Mesenteric fat pad (tissue), 1 donor: ENCODE results near the gene GLCCI1. TPM values are rescaled to one million over a fixed set of nuclear protein-coding genes. Genes with fewer than 3 reads are reported as not detected.

Experiments used
- DNase-seq: peaks from one replicate; pipeline ENCODE4 v3.0.0-alpha.2; 2020; ENCODE audit warnings: low spot score
- total RNA-seq: library from RNA; stranded (reverse); fragmentation: NEBNext Ultra II Directional; extraction: Animal tissue kit (Norgen Biotek cat#: 25700); gene quantifications from one replicate; pipeline ENCODE4 v1.2.1, GENCODE V29; 2021
- donor health status: DM: yes; HTN: yes; CAD: no.

GLCCI1 gene
- total RNA-seq, 1 donor from 2014 or later = 16.0 TPM

GRCh38 chr7:7962851-7963250 lies 5.7 kb upstream of the GLCCI1 start:
- DNase-seq = no peak

- DNase-seq = no peak
These were observed 4.3 kb upstream of the GLCCI1 start for GRCh38 chr7:7964250-7964649.

- no peak for DNase-seq
These were observed 3.9 kb upstream of the GLCCI1 start for GRCh38 chr7:7964691-7965090.

DNA sequence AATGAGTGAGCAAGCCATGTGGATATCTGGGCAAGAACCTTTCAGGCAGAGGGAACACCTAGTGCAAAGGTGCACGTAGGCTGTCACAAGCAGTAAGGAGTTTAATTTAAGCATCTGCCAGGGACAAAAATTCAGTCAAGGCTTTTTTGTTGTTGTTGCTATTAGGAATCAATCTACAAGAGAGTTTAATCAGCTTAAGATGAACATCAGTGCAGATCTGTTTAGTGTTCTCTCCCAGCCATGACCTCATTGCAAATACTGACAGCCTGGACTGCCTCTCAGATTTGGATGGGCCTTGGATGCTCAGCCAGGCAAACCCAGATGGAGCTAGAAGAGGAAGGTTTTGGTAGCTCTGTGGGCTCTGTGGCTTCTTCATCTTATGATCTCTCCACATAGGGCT lies 3.3 kb upstream of the GLCCI1 start:
- DNase-seq = no peak

GRCh38 chr7:7966141-7966734 lies 2.4 kb upstream of the GLCCI1 start:
- no peak for DNase-seq

DNA sequence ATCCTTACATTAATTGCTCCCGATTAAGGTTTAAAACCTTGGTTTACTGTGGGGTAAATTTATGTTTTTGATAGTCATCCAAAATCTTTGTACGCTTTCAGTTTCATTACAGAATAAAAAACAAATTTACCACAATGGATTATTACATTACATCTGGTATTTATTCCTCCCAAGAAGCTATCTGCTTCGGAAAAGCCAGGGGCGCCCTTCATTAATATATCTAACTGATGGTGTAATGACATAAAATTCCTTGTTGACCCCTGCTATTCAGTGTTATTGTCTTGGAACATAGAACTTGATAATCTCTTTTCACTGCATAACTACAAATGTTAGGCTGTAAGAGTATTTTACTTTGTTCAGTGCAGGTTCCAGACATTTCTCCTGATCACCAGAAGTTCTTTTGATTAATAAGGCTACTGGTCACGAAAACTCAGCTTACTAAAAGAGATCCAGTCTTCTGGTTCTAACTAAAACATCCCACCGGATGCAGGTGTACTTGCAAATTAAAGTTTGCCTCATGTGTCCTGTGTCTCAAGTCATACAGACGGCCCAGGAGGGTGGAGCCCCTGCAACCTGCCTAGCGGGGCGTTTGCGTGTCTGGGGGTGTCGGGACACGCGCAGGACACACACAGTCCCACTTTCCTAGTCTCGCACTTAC lies 581 bp upstream of the GLCCI1 start:
- no peak for DNase-seq

- DNase-seq = no peak
These were observed 975 bp downstream of the GLCCI1 start for GRCh38 chr7:7969306-7970236.

GRCh38 chr7:7970237-7970530 lies 1.6 kb downstream of the GLCCI1 start:
- no peak for DNase-seq

- DNase-seq = no peak
These were observed 2.1 kb downstream of the GLCCI1 start for GRCh38 chr7:7970531-7971307.

- no peak for DNase-seq
These were observed 2.9 kb downstream of the GLCCI1 start for GRCh38 chr7:7971308-7972040.

DNA sequence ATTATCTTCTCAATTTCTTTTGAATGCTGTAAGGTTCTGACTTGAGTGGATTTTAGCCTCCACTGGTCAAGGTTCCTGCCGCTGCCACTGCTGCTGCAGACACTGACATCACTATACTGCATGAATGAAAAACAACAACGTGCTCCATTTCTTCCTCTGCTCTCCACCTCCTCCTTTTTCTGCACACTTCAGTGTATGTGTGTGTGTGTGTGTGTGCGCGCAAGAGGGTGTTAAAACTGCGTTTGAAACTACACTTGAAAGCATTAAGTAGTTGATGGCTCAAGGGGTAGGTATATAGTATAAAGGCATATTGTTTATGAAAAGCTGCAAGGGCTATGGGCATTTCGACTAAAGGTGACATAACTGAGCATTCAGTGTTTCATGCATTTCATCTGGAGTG lies 3.5 kb downstream of the GLCCI1 start:
- no peak for DNase-seq

DNA sequence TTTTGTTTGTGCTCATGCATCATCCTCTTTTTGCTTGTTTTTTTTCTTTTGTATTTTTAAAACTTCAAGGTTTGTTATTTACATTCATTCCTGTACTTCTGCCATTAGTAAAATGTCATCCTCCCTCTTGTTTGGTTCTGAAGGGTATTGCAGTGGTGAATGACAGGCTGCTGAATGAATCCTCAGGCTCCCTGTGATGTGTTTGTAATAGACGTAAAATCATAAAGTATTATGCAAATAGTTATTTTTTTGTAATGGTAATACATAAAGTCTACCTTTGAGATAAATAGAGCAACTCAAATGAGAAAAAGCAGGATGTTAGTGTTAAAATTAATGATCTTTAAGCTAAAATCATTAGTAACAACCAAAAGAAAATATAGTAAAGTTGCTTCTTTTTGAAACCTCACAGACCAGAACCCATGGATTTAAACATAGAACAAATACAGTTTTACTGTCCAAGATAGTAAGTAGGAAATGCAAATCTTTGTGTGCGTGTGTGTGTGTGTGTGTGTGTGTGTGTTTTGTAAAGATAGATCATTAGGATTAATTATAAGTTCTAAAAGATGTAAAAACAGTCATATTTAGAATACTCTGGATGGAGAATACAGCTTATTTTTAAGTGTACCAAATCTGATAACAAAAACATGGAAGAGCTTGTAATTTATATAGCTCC lies 4.5 kb downstream of the GLCCI1 start:
- DNase-seq = no peak

DNA sequence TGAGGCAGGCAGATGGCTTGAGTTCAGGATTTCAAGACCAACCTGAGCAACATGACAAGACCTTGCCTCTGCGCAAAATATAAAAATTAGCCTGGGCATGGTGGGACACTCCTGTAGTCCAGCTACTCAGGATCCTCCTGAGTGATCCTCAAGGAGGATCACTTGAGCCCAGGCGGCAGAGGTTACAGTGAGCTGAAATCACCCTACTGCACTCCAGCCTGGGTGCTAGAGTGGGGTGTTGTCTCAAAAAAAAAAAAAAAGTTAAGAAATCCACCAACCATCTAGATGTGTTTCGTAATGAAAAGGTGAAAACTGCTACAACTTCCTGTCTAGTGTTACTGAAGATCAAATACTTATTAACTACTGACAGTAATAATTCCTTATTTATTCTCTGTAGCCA lies 8.1 kb downstream of the GLCCI1 start:
- no peak for DNase-seq

DNA sequence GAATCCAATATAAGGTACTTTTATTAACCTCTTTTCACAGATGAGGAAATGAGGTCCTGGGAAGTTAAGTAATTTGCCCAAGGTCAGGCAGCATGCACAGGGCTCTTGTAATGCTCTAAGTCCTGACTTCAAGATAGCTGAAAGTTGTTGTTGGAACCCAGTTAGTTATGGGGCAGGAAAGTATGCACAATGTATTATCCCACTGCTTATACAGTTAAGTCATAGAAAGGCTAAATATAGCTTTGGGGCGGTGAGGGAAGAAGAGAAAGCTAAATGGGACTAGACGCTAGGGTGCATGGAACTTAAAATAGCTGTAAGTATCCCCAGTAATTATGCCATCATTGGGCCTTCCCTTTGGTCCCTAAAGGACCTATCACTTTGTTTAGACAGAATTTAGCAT lies 9.2 kb downstream of the GLCCI1 start:
- no peak for DNase-seq

DNA sequence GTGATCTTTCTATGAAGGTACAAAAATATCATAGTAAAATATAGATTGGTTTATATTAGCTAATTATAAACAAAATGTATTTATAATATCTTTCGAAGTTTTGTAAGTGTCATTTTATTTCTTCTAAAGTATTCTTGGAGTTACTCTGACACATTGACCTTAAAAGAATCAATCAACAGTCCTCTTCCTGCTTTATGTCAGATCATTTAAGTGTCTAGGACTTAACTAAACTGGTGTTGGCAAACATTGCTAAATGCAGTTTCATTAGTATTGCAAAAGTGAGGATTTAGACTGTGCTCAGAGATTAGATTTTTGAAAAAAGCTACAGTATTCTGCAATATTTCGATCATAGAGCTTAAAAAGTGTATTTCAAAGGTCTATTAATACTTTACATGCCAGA lies 10.3 kb downstream of the GLCCI1 start:
- DNase-seq = no peak

GRCh38 chr7:7979558-7979957 lies 11.0 kb downstream of the GLCCI1 start:
- DNase-seq = no peak

DNA sequence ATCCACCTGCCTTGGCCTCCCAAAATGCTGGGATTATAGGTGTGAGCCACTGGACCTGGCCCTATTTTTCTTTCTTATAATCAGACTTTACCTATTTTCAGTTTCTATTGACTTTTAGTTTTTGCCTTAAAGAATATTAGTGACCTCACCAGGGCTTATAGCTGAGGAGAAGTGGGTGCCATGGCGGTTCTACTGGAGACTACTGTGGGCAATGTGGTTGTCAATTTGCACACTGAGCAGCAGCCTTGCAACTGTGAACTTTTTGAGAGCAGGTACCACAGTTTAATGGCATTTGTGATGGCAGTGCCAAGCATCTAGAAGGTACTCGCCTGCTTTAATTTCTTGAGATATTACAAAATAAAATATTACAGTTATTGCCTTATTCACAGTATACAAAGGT lies 11.5 kb downstream of the GLCCI1 start:
- no peak for DNase-seq

DNA sequence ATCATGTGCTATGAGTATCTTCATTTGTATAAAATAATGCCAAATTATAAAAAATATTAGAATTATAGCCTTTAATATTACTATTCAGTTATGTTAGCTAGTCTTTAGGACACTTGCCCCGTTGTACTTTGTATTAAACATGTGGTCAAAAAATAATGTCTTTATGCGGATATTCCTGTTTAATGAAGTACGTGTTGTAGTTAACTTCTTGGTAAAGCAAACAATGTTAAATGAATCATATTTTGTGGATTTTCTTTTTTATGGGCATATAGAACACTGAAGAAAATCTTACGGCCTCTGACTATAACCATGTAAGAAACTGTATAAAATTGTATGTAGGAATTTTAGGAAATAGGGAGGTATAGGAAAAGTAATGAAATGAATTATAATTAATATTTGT lies 14.3 kb downstream of the GLCCI1 start:
- no peak for DNase-seq

GRCh38 chr7:7984424-7984823 lies 15.8 kb downstream of the GLCCI1 start:
- DNase-seq = no peak

DNA sequence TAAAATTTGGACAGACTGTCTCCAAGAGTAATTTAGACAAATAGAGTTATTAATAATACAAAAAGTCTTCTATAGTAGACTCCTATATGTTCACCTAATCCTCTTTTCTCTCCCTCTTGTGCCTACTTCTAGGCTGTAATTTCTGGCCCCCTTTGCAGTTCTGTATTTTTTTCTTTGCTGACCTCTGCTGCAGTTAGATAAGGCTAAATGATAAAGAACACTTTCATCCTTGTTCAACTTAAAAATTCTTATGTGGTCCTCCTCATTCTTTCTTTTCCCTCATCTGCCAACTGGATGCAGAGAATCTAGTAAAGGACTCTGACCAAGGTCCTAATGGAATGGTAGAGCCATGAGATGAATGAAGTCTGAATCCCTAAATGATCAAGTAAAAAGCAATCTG lies 20.1 kb downstream of the GLCCI1 start:
- DNase-seq = no peak

DNA sequence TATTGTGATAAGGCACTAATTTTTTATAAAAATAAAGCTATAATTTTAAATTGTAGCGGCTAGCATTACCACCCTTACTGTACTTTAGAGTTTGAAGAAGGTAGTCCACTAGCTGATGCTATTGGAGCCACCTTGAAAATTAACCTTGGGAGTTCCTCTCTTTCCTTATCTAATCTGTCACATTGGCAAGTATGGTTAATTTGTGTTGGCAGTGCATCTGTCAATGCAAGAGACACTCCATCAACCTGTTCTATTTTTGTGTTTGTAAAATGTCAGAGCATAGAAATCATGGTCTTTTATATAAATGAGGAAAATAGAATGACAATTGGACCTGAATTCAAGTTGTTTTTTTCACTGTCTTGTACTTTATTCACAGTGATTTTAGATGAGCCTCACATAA lies 20.5 kb downstream of the GLCCI1 start:
- no peak for DNase-seq
